NCI-H748 treated with DMSO at 0.1 percent for 48 hours (cell line): Measurements from ENCODE around the gene LRRC37A3.
"Not testable (repeated sequence)": the region's sequence is repeated elsewhere in the genome, so short reads cannot be mapped to it uniquely, and the experiment has no call there.

Experiments used
- DNase-seq: peaks from one replicate; lab custom pipeline; 2025; lab: John Stamatoyannopoulos, UW

LRRC37A3 gene

DNA sequence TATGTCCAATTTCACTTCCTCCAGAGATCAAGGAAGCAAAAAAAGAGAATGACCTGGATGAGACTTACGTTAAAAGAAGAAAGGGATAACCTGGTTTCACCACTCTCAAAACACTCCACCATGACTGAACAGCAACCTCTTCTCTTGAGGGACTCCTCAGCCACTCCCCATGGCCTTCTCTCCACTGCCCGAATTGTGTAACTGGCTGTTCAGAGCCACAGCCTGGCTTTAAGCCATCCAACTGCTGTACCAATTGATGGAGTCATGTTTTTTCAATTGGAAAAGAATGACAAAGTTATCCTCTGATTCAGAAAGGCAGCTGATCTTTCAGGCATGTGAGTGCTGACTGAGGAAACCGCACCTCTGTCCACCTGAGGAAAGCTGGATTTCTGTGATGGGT, 85.2 kb downstream of the LRRC37A3 start:
- not testable (repeated sequence) for DNase-seq

DNA sequence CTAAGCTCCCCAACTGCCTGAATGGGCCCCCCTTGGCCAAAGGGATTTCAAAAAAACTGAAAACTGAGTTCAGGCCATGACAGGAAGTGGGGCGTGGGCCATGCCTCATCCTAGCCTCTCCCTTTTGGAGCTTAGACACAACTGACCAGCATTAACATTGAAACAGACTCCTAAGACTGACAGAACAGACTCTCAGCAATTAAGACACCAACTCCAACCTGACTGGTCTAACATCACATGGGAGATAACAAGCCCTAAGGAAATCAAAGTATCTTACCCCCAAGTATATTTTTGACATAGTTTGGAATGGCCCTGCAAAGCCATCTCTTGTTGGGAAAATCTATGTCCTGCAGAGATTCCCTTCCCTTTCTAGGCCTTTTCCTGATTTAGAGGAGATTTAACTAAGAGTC, 88.6 kb downstream of the LRRC37A3 start:
- DNase-seq, result not testable (repeated sequence)

DNA sequence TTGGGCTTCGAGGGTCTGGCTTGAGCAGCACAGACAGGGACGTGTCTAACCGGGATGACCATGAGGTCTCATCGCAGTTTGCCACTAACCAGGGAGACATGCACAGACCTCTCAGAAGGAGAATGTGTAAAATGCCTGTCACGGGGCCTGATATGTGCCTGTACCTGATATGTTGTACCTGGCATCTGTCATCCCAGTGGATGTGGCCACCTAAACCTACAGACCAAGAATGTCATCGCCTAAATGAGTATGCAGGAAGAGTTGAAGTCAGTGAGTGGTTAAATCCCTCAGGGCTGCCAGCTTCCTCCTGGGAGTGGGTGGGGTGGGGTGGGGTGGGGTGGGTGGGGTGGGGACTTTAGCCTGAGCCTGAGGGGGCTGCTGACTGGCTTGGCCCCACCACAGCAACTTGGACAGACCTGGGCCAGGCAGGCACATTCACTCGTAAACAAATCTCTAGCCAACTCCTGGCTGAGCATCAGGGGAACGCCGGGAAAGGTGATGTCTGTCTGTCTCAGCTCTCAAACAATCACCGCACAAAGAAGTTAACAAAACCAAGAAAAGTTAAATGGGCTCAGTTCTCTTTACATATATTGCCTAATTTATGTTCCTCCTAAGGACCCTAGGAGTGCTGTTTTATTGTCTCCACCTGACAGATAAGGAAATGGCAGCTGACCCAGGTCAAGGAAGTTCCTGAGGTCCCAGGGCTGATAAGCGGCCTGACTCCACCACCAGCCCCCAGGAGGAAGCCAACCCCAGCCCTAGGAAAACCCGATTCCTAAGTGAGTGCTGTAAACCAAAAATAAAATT, 89.3 kb downstream of the LRRC37A3 start:
- DNase-seq, result not testable (repeated sequence)

DNA sequence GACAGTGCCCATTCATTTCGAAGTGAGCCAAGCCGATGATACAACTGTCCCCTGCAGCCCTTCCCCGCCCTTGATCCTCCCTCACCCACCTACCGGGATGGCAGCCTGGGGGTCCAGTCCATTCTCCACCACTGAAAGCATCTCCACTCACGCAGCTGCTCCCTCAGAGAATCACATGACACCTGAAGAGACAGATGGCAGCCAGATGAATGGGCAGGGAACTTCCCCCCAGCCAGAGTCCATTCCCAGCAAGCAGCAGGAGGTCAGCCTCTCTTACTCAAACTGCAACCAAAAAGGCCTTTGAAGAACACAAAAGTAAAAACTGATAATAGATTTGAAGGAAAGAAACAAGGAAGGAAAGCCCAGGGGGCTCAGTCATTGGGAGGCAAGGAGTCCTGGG, 90.2 kb downstream of the LRRC37A3 start:
- DNase-seq, result not testable (repeated sequence)

DNA sequence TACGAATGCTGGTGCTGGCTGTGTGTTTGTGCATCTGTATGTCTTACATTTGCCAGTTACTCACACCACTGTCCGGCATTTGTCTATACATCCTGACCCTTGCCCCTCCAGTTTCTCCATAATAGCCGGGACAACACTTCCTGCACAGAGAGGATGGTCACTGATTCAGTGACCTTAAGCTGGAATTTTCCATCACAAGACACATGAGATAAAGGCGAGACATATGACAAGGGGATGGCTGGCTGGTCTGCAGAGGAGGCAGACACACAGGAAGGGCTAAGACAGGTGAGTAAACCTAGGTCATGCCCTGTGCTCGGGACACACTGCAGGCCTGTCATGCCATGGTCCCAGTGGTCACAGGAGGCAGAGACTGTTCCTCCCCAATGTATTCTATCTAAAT, 100.4 kb downstream of the LRRC37A3 start:
- DNase-seq, result not testable (repeated sequence)

DNA sequence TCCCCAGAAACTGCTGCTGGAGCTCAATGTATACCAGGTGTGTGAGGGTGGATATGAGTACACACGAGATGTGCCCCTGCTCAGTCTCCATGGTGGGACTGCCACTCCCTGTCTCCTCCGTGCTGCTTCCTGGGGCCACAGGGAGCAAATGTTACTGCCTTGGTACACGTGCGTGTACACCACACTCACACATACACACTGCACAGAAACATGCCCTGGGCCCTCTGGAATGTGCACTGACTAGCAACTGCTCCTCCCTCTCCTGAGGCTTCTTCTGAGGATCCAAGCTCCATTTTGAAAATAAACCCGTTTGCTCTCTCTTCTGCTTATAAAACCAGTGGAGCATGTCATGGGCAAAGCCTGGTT, 103.5 kb downstream of the LRRC37A3 start:
- DNase-seq, result not testable (repeated sequence)

DNA sequence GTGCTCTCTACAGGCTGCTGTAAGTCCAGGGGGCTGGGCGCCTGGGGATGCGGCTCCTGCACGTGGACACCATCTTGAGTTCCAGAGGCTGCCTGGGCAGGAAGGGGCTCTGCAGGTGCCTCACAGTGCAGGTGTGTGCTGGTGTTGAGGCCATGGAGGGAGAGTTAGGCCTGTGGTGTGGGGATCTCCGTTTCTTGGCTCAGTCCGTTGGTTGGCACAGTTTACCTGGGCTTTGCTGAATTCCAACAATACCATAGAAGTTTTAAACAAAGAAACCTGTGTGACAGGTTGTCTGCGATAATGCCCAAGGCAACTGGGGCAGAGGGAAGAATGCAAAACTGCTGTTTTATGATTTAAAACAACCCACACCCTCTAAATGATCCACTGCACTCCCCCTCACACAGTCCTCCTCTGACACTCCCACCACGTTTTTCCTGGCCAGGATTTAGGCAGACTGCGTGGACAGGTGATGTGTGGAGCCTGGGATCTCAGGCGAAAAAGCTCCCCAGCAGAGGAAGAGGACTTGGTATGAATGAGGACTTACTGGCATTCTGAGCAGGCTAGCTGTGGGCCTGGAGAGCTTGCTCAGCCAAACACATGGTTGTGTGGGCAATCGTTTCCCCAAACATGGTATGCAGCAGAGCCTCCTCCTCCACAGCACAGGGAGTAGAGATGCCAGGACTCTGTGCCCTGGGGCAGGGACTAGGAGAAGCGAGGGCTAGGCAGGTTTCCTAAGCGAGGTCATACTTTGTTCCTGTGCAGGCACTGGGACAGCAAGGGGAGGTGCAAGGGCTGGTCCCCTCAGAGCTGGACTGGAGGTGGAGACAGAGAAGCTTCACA, 104.1 kb downstream of the LRRC37A3 start:
- not testable (repeated sequence) for DNase-seq

DNA sequence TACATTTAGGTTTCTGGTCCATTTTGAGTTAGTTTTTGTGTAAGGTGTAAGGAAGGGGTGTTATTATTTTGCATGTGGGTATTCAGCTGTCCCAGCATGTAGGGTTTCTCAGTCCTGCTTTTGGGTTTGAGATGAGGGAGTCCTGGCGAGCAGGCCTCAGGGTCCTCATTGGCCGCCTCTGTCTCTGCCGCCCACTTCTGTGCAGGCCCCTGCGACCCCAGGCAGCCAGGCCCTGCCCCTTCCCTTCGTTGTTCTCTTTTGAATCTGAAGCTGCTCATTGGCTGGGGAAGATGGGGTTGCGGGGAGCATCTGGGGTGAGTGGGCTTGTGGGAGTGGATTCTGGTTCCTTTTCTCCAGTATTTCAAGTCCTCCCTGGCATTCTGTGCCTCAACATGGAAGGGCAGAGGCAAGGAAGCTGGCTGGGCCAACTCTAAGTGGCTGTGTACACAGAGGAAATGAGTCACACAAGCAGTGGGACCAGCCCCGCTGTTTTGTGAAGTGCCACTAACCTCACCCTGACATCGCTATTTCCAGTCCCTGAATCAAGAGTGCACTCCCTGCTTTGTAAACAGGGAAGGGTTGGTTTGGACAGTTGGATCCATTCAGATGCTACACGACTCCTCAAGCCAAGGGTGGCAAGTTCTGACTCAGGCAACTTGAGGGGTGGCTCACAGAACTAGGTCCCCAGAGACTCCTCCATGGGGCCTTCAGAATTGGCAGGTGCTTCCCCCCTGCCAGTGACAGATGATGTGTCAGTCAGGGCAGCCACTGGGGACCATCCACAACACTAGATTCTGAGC, 110.9 kb downstream of the LRRC37A3 start:
- DNase-seq, result not testable (repeated sequence)
